ENCODE results near the gene NAA35. TPM values are rescaled to one million over a fixed set of nuclear protein-coding genes. Genes with fewer than 3 reads are reported as not detected.

The NAA35 gene
- total and polyA plus RNA-seq, 5 donors: 7.9 to 17.7 (median 16.9) TPM

- DNase-seq (no peak), ATAC-seq (no peak)
- no peak overlapping the region for H3K4me3 ChIP-seq (ENCODE audit: low read length)
- no peaks in the 10 kb centered on the region for H3K4me1 ChIP-seq (ENCODE audit: control insufficient read depth, insufficient read depth, low read length)
- H3K27ac ChIP-seq (ENCODE audit: low read length): no peak overlapping the region
- no peaks in the 10 kb centered on the region for H3K27me3 ChIP-seq (ENCODE audit: control insufficient read depth, insufficient read depth)
- intact Hi-C loops (cut with DNase I): no loop called here
- WGBS: 97% methylated on average over 2 of the region's 2 CpGs
- no peaks in the 10 kb centered on the region for H3K9me3 ChIP-seq (ENCODE audit: control insufficient read depth, low read length)
Measured at GRCh38 chr9:85984457-85984856, 43.5 kb downstream of the NAA35 start.

- no peaks in the 10 kb centered on the region for H3K4me1 ChIP-seq (ENCODE audit: control insufficient read depth, insufficient read depth, low read length)
- intact Hi-C loops (cut with DNase I): no loop called here
- no peak overlapping the region for H3K27ac ChIP-seq (ENCODE audit: low read length)
- no peaks in the 10 kb centered on the region for H3K9me3 ChIP-seq (ENCODE audit: control insufficient read depth, low read length)
- DNase-seq: no peak
- WGBS: 72% methylated on average over 3 of the region's 3 CpGs
- no peaks in the 10 kb centered on the region for H3K27me3 ChIP-seq (ENCODE audit: control insufficient read depth, insufficient read depth)
- peak; percentile 32 to 54 for ATAC-seq
- H3K4me3 ChIP-seq (ENCODE audit: low read length): no peak overlapping the region
Measured at GRCh38 chr9:85987236-85987635, 46.3 kb downstream of the NAA35 start.

- no peak overlapping the region for H3K27ac ChIP-seq (ENCODE audit: low read length)
- H3K27me3 ChIP-seq (ENCODE audit: control insufficient read depth, insufficient read depth): no peaks in the 10 kb centered on the region
- no peaks in the 10 kb centered on the region for H3K4me1 ChIP-seq (ENCODE audit: control insufficient read depth, insufficient read depth, low read length)
- H3K9me3 ChIP-seq (ENCODE audit: control insufficient read depth, low read length): no peaks in the 10 kb centered on the region
- intact Hi-C loops (cut with DNase I): no loop called here
- 81% methylated on average over 2 of the region's 2 CpGs for WGBS
- no peak for DNase-seq
- H3K4me3 ChIP-seq (ENCODE audit: low read length): no peak overlapping the region
- peak in 1 of 2 donors; percentile 29 for ATAC-seq
Measured at GRCh38 chr9:85994191-85994590, 53.2 kb downstream of the NAA35 start.

DNA sequence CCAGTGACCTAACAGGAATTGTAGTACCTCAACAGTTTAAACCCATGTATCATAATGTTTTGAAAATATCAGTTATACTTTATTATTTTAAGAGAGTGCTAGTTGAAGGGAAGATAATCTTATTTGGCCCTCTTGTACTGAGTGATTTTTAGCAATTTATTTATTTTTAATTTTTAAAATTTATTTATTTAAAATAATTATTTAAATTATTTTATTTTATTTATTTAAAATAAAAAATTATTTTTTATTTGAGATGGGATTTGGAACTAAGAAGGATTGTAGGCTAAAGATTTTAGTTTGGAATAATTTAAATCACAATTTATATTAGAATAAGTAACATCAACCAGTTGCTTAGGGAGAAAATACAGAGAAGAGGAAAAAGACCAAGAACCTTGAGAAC lies 54.2 kb downstream of the NAA35 start:
- intact Hi-C loops (cut with DNase I): no loop called here
- no peaks in the 10 kb centered on the region for H3K27me3 ChIP-seq (ENCODE audit: control insufficient read depth, insufficient read depth)
- H3K4me1 ChIP-seq (ENCODE audit: control insufficient read depth, insufficient read depth, low read length): no peaks in the 10 kb centered on the region
- H3K4me3 ChIP-seq (ENCODE audit: low read length): no peak overlapping the region
- no peak overlapping the region for H3K27ac ChIP-seq (ENCODE audit: low read length)
- H3K9me3 ChIP-seq (ENCODE audit: control insufficient read depth, low read length): no peaks in the 10 kb centered on the region
- DNase-seq (no peak), ATAC-seq (no peak)

- Histone ChIP-seq H3K4me3 (ENCODE audit: low read length) (no peak overlapping the region), H3K4me1 (ENCODE audit: control insufficient read depth, insufficient read depth, low read length) (no peaks in the 10 kb centered on the region), H3K27ac (ENCODE audit: low read length) (no peak overlapping the region), H3K9me3 (ENCODE audit: control insufficient read depth, low read length) (no peaks in the 10 kb centered on the region), H3K27me3 (ENCODE audit: control insufficient read depth, insufficient read depth) (no peaks in the 10 kb centered on the region)
- no peak for DNase-seq
- 97% methylated on average over 1 of the region's 1 CpG for WGBS
- intact Hi-C loops (cut with DNase I): no loop called here
- no peak for ATAC-seq
Measured at GRCh38 chr9:85995599-85995998, 54.7 kb downstream of the NAA35 start.

DNA sequence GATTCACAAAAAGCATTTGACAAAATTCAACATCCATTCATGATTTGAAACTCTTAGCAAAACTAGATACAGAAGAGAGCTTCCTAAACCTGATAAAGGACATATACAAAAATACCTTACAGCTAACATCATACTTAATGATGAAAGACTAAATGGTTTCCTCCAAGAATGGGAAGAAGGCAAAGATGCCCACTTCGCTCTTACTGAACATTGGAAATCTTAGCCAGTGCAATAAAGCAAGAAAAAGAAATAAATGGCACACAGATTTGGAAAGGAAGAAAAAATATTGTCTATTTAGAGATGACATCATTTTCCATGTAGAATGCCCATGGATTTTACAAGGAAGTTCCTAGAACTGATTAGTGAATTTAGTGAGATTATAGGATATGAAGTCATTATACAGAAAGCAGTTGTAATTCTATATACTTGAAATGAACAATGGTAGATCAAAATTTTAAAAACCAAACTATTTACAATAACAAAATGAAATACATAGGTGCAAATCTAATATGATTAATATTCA lies 64.4 kb downstream of the NAA35 start:
- 97% methylated on average over 1 of the region's 1 CpG for WGBS

GRCh38 chr9:86009133-86009532 lies 68.2 kb downstream of the NAA35 start:
- no peak for DNase-seq
- Histone ChIP-seq H3K27ac (ENCODE audit: low read length) (no peak overlapping the region), H3K4me1 (ENCODE audit: control insufficient read depth, insufficient read depth, low read length) (no peaks in the 10 kb centered on the region), H3K9me3 (ENCODE audit: control insufficient read depth, low read length) (no peaks in the 10 kb centered on the region), H3K27me3 (ENCODE audit: control insufficient read depth, insufficient read depth) (no peaks in the 10 kb centered on the region), H3K4me3 (ENCODE audit: low read length) (no peak overlapping the region)
- intact Hi-C loops (cut with DNase I): no loop called here
- ATAC-seq: no peak
- 50% methylated on average over 2 of the region's 2 CpGs for WGBS

More for the DNA sequence above, 64.4 kb downstream of the NAA35 start:
- Histone ChIP-seq H3K9me3 (ENCODE audit: control insufficient read depth, low read length) (no peaks in the 10 kb centered on the region), H3K4me1 (ENCODE audit: control insufficient read depth, insufficient read depth, low read length) (no peaks in the 10 kb centered on the region), H3K4me3 (ENCODE audit: low read length) (no peak overlapping the region), H3K27me3 (ENCODE audit: control insufficient read depth, insufficient read depth) (no peaks in the 10 kb centered on the region), H3K27ac (ENCODE audit: low read length) (no peak overlapping the region)
- intact Hi-C loops (cut with DNase I): no loop called here
- ATAC-seq (no peak), DNase-seq (no peak)

GRCh38 chr9:86020731-86021130 lies 79.8 kb downstream of the NAA35 start:
- DNase-seq (no peak), ATAC-seq (no peak)
- intact Hi-C loops (cut with DNase I): no loop called here
- Histone ChIP-seq H3K9me3 (ENCODE audit: control insufficient read depth, low read length) (no peaks in the 10 kb centered on the region), H3K4me3 (ENCODE audit: low read length) (no peak overlapping the region), H3K27me3 (ENCODE audit: control insufficient read depth, insufficient read depth) (no peaks in the 10 kb centered on the region), H3K4me1 (ENCODE audit: control insufficient read depth, insufficient read depth, low read length) (no peaks in the 10 kb centered on the region), H3K27ac (ENCODE audit: low read length) (no peak overlapping the region)
- 98% methylated on average over 1 of the region's 1 CpG for WGBS

DNA sequence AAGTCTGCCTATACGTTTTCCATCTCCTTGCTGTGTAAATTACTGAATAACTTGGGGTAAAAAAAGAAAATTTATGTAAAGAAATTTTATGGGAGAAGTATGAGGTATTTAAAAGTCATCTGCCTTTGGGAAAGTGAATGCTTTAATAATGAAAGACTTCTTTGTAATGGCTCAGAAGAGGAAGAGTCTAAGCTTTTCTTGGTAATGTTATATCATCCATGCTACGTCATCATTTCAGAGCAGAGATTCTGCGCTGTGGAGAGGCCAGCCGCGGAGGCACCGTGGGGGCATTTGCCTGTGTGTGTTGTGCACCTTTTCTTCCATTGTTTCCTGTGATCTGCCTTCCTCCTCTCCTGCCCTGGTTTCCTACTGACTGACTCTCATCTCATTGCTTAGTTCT lies 80.2 kb downstream of the NAA35 start:
- H3K4me3 ChIP-seq (ENCODE audit: low read length): no peak overlapping the region
- H3K9me3 ChIP-seq (ENCODE audit: control insufficient read depth, low read length): no peaks in the 10 kb centered on the region
- ATAC-seq: no peak
- no peaks in the 10 kb centered on the region for H3K4me1 ChIP-seq (ENCODE audit: control insufficient read depth, insufficient read depth, low read length)
- WGBS: 86% methylated on average over 6 of the region's 6 CpGs
- DNase-seq: no peak
- H3K27ac ChIP-seq (ENCODE audit: low read length): no peak overlapping the region
- intact Hi-C loops (cut with DNase I): no loop called here
- H3K27me3 ChIP-seq (ENCODE audit: control insufficient read depth, insufficient read depth): no peaks in the 10 kb centered on the region

- WGBS: 59% methylated on average over 3 of the region's 3 CpGs
- no peaks in the 10 kb centered on the region for H3K9me3 ChIP-seq (ENCODE audit: control insufficient read depth, low read length)
- H3K27ac ChIP-seq (ENCODE audit: low read length): no peak overlapping the region
- no peak overlapping the region for H3K4me3 ChIP-seq (ENCODE audit: low read length)
- no peaks in the 10 kb centered on the region for H3K4me1 ChIP-seq (ENCODE audit: control insufficient read depth, insufficient read depth, low read length)
- H3K27me3 ChIP-seq (ENCODE audit: control insufficient read depth, insufficient read depth): no peaks in the 10 kb centered on the region
- ATAC-seq: no peak
- intact Hi-C loops (cut with DNase I): no loop called here
- DNase-seq: no peak
Measured at GRCh38 chr9:86022687-86023266, 81.8 kb downstream of the NAA35 start.

GRCh38 chr9:86027767-86028166 lies 86.8 kb downstream of the NAA35 start:
- no peak for ATAC-seq
- WGBS: 98% methylated on average over 4 of the region's 4 CpGs
- H3K27ac ChIP-seq (ENCODE audit: low read length): no peak overlapping the region
- H3K4me3 ChIP-seq (ENCODE audit: low read length): no peak overlapping the region
- intact Hi-C loops (cut with DNase I): no loop called here
- H3K27me3 ChIP-seq (ENCODE audit: control insufficient read depth, insufficient read depth): no peaks in the 10 kb centered on the region
- no peak for DNase-seq
- H3K9me3 ChIP-seq (ENCODE audit: control insufficient read depth, low read length): no peaks in the 10 kb centered on the region
- H3K4me1 ChIP-seq (ENCODE audit: control insufficient read depth, insufficient read depth, low read length): no peaks in the 10 kb centered on the region

All from right cardiac atrium (tissue), 5 donors.